ENCODE results near the gene TMEM263.

Gene TMEM263

DNA sequence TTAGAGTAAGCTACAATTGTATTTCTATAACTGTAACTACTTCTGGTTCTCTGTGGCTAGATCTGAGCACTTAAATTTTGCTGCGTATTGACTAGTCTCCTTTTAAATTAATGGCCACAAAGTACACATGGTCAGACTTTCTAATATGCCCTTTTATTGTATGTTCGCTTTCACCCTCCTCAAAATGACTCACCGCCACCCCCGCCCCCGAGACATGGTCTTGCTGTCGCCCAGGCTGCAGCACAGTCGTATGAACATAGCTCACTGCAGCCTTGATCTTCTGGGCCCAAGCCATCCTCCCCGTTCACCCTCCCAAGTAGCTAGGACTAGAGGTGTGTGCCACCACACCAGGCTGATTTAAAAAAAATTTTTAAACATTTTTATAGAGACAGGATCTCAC lies 19.4 kb downstream of the TMEM263 start:
- TF ChIP-seq, protein P1, sequence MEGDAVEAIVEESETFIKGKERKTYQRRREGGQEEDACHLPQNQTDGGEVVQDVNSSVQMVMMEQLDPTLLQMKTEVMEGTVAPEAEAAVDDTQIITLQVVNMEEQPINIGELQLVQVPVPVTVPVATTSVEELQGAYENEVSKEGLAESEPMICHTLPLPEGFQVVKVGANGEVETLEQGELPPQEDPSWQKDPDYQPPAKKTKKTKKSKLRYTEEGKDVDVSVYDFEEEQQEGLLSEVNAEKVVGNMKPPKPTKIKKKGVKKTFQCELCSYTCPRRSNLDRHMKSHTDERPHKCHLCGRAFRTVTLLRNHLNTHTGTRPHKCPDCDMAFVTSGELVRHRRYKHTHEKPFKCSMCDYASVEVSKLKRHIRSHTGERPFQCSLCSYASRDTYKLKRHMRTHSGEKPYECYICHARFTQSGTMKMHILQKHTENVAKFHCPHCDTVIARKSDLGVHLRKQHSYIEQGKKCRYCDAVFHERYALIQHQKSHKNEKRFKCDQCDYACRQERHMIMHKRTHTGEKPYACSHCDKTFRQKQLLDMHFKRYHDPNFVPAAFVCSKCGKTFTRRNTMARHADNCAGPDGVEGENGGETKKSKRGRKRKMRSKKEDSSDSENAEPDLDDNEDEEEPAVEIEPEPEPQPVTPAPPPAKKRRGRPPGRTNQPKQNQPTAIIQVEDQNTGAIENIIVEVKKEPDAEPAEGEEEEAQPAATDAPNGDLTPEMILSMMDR (IDR thresholded peaks at IDR 0.05; ENCODE audit: low read depth, low read length, missing control alignments) = no peak
- no peak for DNase-seq (ENCODE audit: low read depth)
- no peak overlapping the region for H3K4me3 ChIP-seq (ENCODE audit: low read depth, low read length)

- DNase-seq (ENCODE audit: low read depth) = no peak
- H3K4me3 ChIP-seq (ENCODE audit: low read depth, low read length) = no peak overlapping the region
- TF ChIP-seq, protein P1 (IDR thresholded peaks at IDR 0.05; ENCODE audit: low read depth, low read length, missing control alignments) = no peak
Measured at GRCh38 chr12:106975993-106976658, 20.4 kb downstream of the TMEM263 start.

- no peak for DNase-seq (ENCODE audit: low read depth)
- TF ChIP-seq, protein P1 (IDR thresholded peaks at IDR 0.05; ENCODE audit: low read depth, low read length, missing control alignments) = no peak
Measured at GRCh38 chr12:106976668-106977067, 21.0 kb downstream of the TMEM263 start.

GRCh38 chr12:106978035-106978800 lies 22.5 kb downstream of the TMEM263 start:
- TF ChIP-seq, protein P1 (IDR thresholded peaks at IDR 0.05; ENCODE audit: low read depth, low read length, missing control alignments) = no peak
- no peak overlapping the region for H3K4me3 ChIP-seq (ENCODE audit: low read depth, low read length)
- no peak for DNase-seq (ENCODE audit: low read depth)

More at GRCh38 chr12:106976668-106977067, 21.0 kb downstream of the TMEM263 start:
- no peak overlapping the region for H3K4me3 ChIP-seq (ENCODE audit: low read depth, low read length)

- no peak for DNase-seq (ENCODE audit: low read depth)
- no peak overlapping the region for H3K4me3 ChIP-seq (ENCODE audit: low read depth, low read length)
- TF ChIP-seq, protein P1 (IDR thresholded peaks at IDR 0.05; ENCODE audit: low read depth, low read length, missing control alignments) = no peak
Measured at GRCh38 chr12:106980944-106981343, 25.2 kb downstream of the TMEM263 start.

DNA sequence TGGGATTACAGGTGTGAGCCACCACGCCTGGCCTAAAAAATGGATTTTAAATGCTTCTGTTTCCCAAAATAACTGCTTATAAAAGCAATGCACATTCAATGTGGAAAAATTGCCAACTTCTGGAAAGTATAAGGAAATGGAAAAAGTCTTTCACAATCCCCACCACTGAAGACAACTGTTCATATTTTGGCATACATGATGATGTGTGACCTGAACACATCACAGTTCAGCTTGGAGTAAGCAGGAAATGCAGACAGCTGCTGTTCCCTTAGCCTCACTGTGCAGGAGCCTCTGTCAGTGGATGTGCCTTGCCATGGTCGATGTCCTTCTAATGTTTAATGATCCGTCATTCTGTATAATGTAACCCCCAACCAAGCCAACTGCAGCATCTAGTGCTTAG lies 26.1 kb downstream of the TMEM263 start:
- no peak for DNase-seq (ENCODE audit: low read depth)
- no peak overlapping the region for H3K4me3 ChIP-seq (ENCODE audit: low read depth, low read length)
- TF ChIP-seq, protein P1 (IDR thresholded peaks at IDR 0.05; ENCODE audit: low read depth, low read length, missing control alignments) = no peak
